GM19193 (cell line): ENCODE measurements around the gene GRIA3.

Experiments
- POLR2A ChIP-seq: IDR thresholded peaks from 4 replicates; pipeline ENCODE4 v1.6.1; 2011; ENCODE audit not compliant: insufficient read depth, insufficient read length; ENCODE audit errors: extremely low read depth

The GRIA3 gene

GRCh38 chrX:123223409-123223808 is 39.3 kb downstream of the GRIA3 start:
- no peak for TF ChIP-seq POLR2A

- no peak for TF ChIP-seq POLR2A
Observed at GRCh38 chrX:123223859-123224258, 39.8 kb downstream of the GRIA3 start.

GRCh38 chrX:123230798-123231197 is 46.7 kb downstream of the GRIA3 start:
- no peak for TF ChIP-seq POLR2A

- no peak for TF ChIP-seq POLR2A
Observed at GRCh38 chrX:123236859-123237258, 52.8 kb downstream of the GRIA3 start.

- TF ChIP-seq POLR2A = no peak
Observed at GRCh38 chrX:123237271-123237670, 53.2 kb downstream of the GRIA3 start.

- no peak for TF ChIP-seq POLR2A
Observed at GRCh38 chrX:123254457-123254856, 70.4 kb downstream of the GRIA3 start.

- TF ChIP-seq POLR2A = no peak
Observed at GRCh38 chrX:123256378-123256777, 72.3 kb downstream of the GRIA3 start.

- TF ChIP-seq POLR2A = no peak
Observed at GRCh38 chrX:123260920-123261418, 76.9 kb downstream of the GRIA3 start.

- TF ChIP-seq POLR2A = no peak
Observed at GRCh38 chrX:123263270-123263669, 79.2 kb downstream of the GRIA3 start.

- TF ChIP-seq POLR2A = no peak
Observed at GRCh38 chrX:123263747-123264146, 79.7 kb downstream of the GRIA3 start.

GRCh38 chrX:123267220-123267619 is 83.1 kb downstream of the GRIA3 start:
- TF ChIP-seq POLR2A = no peak

- TF ChIP-seq POLR2A = no peak
Observed at GRCh38 chrX:123271902-123272301, 87.8 kb downstream of the GRIA3 start.

- no peak for TF ChIP-seq POLR2A
Observed at GRCh38 chrX:123272630-123273029, 88.6 kb downstream of the GRIA3 start.

- TF ChIP-seq POLR2A = no peak
Observed at GRCh38 chrX:123274796-123275195, 90.7 kb downstream of the GRIA3 start.

GRCh38 chrX:123277347-123277746 is 93.3 kb downstream of the GRIA3 start:
- TF ChIP-seq POLR2A = no peak

- no peak for TF ChIP-seq POLR2A
Observed at GRCh38 chrX:123277821-123278220, 93.7 kb downstream of the GRIA3 start.

GRCh38 chrX:123282241-123282640 is 98.2 kb downstream of the GRIA3 start:
- no peak for TF ChIP-seq POLR2A
